HS-5 (cell line): ENCODE results near the gene SCN4A.
"Not testable (repeated sequence)": the region's sequence is repeated elsewhere in the genome, so short reads cannot be mapped to it uniquely, and the experiment has no call there.

Source experiments
- DNase-seq: peaks from one replicate; pipeline ENCODE4 v3.0.0-alpha.2; 2012; ENCODE audit warnings: low read depth

Gene SCN4A

DNA sequence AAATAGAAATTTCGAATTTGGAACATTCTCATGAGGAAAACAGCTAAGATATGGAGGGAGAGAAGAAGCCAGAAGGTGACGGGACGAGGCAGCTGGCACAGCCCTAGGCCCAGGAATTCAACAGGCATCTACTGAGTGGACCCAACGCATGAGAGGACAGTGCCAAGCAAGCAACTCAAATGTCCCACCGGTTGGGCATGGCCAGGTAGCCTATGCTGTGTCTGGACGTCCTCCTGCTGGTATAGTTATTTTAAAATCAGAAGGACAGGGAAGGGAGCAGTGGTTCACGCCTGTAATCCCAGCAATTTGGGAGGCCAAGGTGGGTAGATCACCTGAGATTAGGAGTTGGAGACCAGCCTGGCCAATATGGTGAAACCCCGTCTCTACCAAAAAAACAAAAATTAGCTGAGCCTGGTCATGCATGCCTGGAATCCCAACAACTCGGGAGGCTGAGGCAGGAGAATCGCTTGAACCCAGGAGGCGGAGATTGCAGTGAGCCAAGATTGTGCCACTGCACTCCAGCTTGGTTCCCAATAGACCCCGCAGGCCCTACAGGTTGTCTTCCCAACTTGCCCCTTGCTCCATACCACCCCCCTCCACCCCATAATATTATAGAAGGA, 56.0 kb downstream of the SCN4A start:
- no peak for DNase-seq

DNA sequence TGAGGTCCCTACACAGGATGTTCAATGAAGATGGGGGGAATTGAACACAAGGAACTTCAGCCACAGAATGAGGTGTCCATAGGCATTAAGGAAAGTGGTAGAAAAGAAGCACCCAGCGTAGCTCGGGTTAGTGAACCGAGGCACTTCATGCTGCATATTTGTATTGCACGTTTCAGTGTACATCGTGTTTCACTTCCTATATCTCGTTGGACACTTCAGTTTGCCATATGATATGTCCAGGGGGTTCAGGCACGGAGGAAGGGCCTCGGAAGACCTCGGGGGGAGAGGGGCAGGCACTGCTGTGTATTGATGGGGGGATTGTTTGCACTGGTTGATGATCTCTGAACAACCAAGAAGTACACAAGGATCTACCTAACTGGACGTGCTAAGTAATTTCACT, 57.0 kb downstream of the SCN4A start:
- DNase-seq: not testable (repeated sequence)

GRCh38 chr17:63914471-63914870, 58.2 kb downstream of the SCN4A start:
- DNase-seq: no peak

DNA sequence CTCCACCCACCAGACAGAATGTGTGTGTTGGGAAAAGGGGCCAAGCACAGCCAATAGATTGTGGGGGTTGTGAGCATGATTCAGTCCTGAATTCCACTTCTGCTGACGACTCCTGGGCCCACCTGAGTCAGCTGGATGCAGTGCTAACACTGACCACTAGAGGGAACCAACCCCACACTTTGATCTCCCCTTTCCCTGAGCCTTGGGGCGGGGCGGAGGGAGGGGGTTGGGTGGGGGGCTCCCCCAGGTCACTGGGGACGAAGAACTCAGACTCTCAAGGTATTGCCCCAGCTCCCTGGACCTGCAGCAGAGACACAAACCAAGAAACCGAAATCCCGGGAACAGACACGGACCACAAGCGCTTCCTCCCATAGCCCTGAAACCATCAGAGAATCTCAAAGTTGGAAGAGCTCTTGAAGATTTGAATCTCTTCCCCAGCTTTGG, 61.0 kb downstream of the SCN4A start:
- no peak for DNase-seq

DNA sequence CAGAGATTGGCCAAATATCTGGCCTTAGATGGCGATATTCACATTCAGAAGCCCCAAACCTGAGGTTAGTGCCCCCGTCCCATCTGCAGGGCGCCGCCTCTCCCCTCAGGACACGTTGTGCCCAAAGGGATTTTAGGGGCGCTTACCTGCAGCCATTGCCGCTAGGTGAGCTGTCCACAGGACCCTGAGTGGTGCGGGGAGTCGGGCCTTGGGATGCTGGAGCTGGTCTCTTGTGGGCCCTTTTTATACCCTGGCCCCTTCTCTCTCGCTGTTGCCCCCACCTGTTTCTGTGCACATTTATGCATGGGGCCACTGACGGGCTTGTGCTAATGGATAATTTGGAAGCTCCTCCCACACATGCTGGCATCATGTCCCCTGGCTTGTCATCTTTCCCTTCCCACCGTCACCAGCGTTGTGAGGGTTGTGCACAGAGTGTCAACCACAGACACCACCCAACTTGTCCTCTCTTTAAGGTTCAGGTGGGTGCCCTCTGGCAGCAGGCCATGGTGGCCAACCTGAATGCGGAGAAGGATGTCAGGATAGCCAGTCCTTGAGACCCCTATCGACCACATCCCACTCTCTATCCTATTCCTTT, 61.6 kb downstream of the SCN4A start, which contains the start of gene CSHL1:
Gene CSHL1, minus strand, starts transcription at position 218 of the 595 bp plus-strand sequence. Its CDS starts 62 bp downstream, at position 156.
- no peak for DNase-seq

GRCh38 chr17:63910096-63910495, 62.6 kb downstream of the SCN4A start:
- no peak for DNase-seq

DNA sequence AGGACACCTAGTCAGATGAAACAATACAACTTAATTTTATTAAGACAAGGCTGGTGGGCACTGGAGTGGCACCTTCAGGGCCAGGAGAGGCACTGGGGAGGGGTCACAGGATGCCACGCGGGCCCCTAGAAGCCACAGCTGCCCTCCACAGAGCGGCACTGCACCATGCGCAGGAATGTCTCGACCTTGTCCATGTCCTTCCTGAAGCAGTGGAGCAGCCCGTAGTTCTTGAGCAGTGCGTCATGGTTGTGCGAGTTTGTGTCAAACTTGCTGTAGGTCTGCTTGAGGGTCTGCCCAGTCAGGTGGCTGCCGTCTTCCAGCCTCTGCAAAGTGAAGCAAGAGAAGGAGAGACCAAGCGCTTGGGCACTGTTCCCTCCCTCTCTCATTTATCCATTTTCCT, 63.1 kb downstream of the SCN4A start:
- DNase-seq: not testable (repeated sequence)

- DNase-seq: not testable (repeated sequence)
These were observed 65.4 kb downstream of the SCN4A start for GRCh38 chr17:63907161-63907778.

GRCh38 chr17:63904796-63905195, 67.9 kb downstream of the SCN4A start:
- DNase-seq: not testable (repeated sequence)

DNA sequence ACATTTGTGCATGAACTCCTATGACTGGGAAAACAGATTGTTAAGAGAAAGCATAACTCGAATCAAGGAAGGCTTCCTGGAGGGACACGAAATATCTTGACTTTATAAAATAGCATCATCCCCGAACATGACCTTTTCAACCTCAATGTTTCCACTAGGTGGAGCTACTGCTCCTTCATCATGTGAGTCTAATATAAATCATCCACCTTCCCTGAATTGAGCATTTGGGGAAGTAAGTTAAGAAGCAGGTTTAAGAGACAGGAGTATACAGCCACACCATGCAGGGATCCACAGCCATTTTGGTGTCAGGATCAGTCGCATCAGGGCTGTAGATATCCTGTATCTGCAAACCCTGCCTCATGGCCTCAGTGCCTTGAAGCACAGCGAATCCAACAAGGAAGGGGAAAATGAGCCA, 68.9 kb downstream of the SCN4A start:
- not testable (repeated sequence) for DNase-seq

DNA sequence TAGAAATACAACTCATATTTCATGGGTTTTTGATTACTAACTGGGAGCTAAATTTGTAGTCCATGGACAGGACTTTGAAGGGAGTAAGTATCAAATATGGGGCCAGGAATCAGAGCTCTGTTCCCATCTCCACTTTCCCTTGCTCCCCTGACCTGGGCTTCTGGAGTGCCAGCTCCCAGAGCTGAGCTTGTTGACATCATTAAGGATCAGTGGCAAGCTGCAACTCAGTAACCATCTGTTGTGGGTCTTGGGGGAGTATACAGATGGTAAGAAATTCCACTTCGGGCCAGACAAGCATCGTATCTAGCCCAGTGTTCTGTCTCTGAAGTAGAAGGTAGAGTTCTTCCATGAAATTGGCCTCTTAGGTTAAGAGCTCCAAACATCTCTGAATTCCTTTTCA, 70.7 kb downstream of the SCN4A start:
- not testable (repeated sequence) for DNase-seq

DNA sequence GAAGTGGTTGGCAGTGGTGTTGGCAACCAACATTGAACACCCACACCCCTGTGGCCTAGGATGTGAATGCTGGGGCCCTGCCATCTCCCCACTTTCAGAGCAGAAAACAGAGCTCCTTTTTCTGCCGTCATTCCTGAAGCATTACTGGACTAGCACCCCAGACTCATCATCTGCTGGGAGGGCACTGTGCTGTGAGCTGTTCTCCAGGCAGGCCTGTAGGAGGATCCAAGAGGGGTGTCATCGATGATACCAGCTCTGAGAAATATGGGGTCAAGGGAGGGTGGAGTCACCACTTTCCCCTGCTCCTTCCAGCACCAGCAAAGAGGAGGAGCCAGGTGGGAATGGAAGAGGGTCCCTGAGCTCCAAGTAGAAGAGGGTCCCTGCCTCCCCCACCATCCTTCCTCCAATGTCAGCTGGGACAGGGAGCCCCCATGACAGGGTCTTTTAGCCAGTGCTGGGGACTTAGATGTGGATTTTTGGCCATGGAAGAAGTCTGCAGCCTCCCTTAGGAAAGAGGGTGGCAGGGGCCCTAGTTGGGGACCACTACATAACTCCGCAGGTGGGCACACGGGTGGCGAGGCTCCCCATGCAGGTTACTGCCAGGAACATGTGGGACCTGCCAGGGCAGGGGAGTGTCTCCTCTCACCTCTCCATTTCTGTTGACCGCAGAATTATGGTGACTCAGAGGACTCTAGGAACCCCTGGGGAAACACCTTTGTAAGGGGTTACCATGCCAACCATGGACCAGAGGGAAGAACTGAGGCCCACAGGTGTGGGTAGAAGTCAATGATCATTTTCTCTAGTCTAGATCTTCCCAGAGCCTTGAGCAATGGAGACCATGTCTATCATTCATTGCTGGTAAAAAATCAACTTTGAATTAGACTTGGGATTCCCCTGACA, 73.6 kb downstream of the SCN4A start:
- DNase-seq: not testable (repeated sequence)

DNA sequence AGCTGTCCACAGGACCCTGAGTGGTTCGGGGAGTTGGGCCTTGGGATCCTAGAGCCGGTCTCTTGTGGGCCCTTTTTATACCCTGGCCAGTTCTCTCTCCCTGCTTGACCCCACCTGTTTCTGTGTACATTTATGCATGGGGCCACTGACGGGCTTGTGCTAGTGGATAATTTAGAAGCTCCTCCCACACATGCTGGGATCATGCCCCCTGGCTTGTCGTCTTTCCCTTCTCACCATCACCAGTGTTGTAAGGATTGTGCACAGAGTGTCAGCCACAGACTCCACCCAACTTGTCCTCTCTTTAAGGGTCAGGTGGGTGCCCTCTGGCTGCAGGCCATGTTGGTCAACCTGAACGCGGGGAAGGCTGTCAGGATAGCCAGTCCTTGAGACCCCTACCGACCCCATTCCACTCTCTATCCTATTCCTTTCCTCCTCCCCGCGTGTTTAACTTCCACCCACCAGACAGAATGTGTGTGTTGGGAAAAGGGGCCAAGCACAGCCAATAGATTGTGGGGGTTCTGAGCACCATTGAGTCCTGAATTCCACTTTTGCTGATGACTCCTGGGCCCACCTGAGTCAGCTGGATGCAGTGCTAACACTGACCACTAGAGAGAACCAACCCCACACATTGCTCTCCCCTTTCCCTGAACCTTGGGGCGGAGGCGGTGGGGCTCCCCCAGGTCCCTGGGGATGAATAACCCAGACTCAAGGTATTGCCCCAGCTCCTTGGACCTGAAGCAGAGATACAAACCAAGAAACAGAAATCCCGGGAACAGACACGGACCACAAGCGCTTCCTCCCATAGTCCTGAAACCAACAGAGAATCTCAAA, 76.0 kb downstream of the SCN4A start, which contains the start of gene CSH1:
Gene CSH1, minus strand, starts transcription at position 51 of the 831 bp plus-strand sequence. CDS start 63 bp downstream, outside the sequence.
- not testable (repeated sequence) for DNase-seq

DNA sequence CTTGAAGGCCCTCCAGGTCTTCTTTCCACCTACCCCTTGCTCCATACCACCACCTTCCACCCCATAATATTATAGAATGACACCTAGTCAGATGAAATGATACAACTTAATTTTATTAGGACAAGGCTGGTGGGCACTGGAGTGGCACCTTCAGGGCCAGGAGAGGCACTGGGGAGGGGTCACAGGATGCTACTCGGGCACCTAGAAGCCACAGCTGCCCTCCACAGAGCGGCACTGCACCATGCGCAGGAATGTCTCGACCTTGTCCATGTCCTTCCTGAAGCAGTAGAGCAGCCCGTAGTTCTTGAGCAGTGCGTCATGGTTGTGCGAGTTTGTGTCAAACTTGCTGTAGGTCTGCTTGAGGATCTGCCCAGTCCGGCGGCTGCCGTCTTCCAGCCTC, 77.9 kb downstream of the SCN4A start:
- not testable (repeated sequence) for DNase-seq

GRCh38 chr17:63894021-63894420, 78.7 kb downstream of the SCN4A start:
- not testable (repeated sequence) for DNase-seq

- DNase-seq: not testable (repeated sequence)
These were observed 80.2 kb downstream of the SCN4A start for GRCh38 chr17:63892316-63893037.

DNA sequence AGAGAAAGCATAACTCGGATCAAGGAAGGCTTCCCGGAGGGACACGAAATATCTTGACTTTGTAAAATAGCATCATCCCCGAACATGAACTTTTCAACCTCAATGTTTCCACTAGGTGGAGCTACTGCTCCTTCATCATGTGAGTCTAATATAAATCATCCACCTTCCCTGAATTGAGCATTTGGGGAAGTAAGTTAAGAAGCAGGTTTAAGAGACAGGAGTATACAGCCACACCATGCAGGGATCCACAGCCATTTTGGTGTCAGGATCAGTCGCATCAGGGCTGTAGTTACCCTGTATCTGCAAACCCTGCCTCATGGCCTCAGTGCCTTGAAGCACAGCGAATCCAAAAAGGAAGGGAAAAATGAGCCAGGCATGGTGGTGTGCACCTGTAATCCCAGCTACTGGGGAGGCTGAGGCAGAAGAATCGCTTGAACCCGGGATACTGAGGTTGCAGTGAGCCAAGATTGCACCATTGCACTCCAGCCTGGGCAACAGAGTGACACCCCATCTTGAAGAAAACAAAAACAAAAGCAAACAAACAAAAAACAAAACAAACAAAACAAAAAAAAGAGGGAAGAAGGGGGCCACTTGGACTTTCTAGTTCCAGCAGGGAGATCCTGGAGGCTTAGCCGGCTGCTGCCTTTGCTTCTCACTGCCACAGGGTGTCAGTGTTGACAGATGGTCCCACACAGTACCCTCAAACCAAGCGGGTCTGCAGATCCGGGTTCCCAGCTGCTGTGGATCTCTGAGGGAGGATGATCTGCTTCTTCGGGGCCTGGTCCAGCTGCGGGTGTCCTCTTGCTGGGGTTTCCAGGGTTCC, 83.5 kb downstream of the SCN4A start:
- not testable (repeated sequence) for DNase-seq
